ENCODE measurements around the gene CAMK2B. TPM values are rescaled to one million over a fixed set of nuclear protein-coding genes. Genes with fewer than 3 reads are reported as not detected.
A peak's percentile ranks its signal among the peaks of the same experiment; 100 is the strongest.

The CAMK2B gene
- polyA plus RNA-seq, 3 donors, result 1.7 to 3.7 (median 3.4) TPM

- DNase-seq (ENCODE audit: extremely low read depth in 1 of 11, low read depth in 9 of 11, low spot score in 4 of 11), result no peak
Measured at GRCh38 chr7:44313016-44313415, 12.4 kb downstream of the CAMK2B start.

- no peak for DNase-seq (ENCODE audit: extremely low read depth in 1 of 11, low read depth in 9 of 11, low spot score in 4 of 11)
Measured at GRCh38 chr7:44311561-44312495, 13.6 kb downstream of the CAMK2B start.

GRCh38 chr7:44310221-44310848 lies 15.1 kb downstream of the CAMK2B start:
- DNase-seq (ENCODE audit: extremely low read depth in 1 of 11, low read depth in 9 of 11, low spot score in 4 of 11), result no peak

GRCh38 chr7:44309271-44310091 lies 15.9 kb downstream of the CAMK2B start:
- peak in 6 of 11 donors; percentile 46 to 75 (median 66) for DNase-seq (ENCODE audit: extremely low read depth in 1 of 11, low read depth in 9 of 11, low spot score in 4 of 11)

- DNase-seq (ENCODE audit: extremely low read depth in 1 of 11, low read depth in 9 of 11, low spot score in 4 of 11), result no peak
Measured at GRCh38 chr7:44308596-44309270, 16.7 kb downstream of the CAMK2B start.

GRCh38 chr7:44307905-44308595 lies 17.3 kb downstream of the CAMK2B start:
- no peak for DNase-seq (ENCODE audit: extremely low read depth in 1 of 11, low read depth in 9 of 11, low spot score in 4 of 11)

GRCh38 chr7:44307301-44307900 lies 18.0 kb downstream of the CAMK2B start:
- DNase-seq (ENCODE audit: extremely low read depth in 1 of 11, low read depth in 9 of 11, low spot score in 4 of 11), result peak in 6 of 11 donors; percentile 50 to 79 (median 70)

- DNase-seq (ENCODE audit: extremely low read depth in 1 of 11, low read depth in 9 of 11, low spot score in 4 of 11), result no peak
Measured at GRCh38 chr7:44306606-44307005, 18.8 kb downstream of the CAMK2B start.

- DNase-seq (ENCODE audit: extremely low read depth in 1 of 11, low read depth in 9 of 11, low spot score in 4 of 11), result no peak
Measured at GRCh38 chr7:44305564-44306507, 19.6 kb downstream of the CAMK2B start.

- DNase-seq (ENCODE audit: extremely low read depth in 1 of 11, low read depth in 9 of 11, low spot score in 4 of 11), result no peak
Measured at GRCh38 chr7:44294325-44295069, 30.9 kb downstream of the CAMK2B start.

GRCh38 chr7:44293561-44294324 lies 31.7 kb downstream of the CAMK2B start:
- DNase-seq (ENCODE audit: extremely low read depth in 1 of 11, low read depth in 9 of 11, low spot score in 4 of 11), result no peak

GRCh38 chr7:44292876-44293560 lies 32.4 kb downstream of the CAMK2B start:
- no peak for DNase-seq (ENCODE audit: extremely low read depth in 1 of 11, low read depth in 9 of 11, low spot score in 4 of 11)

GRCh38 chr7:44292420-44292817 lies 33.0 kb downstream of the CAMK2B start:
- no peak for DNase-seq (ENCODE audit: extremely low read depth in 1 of 11, low read depth in 9 of 11, low spot score in 4 of 11)

- DNase-seq (ENCODE audit: extremely low read depth in 1 of 11, low read depth in 9 of 11, low spot score in 4 of 11), result no peak
Measured at GRCh38 chr7:44291733-44292419, 33.5 kb downstream of the CAMK2B start.

All from renal cortex interstitium (tissue), 11 donors.